A549 (cell line): ENCODE data around the gene SBNO1.

Experiments
- CBX2 ChIP-seq: fragments of 200-600 bp; sonication (generic); IDR thresholded peaks from 2 replicates; pipeline ENCODE4 v1.6.1; 2016; ENCODE audit warnings: low read depth, mild to moderate bottlenecking, borderline replicate concordance
- CEBPB ChIP-seq, 2 experiments: fragments of >200 bp in 1 of 2; sonication (Bioruptor Twin) in 1 of 2; formaldehyde crosslinking in 1 of 2; IDR thresholded peaks; 2 replicates each; pipeline ENCODE4 v1.6.1; 2012 to 2016
- CHD2 ChIP-seq: fragments of 150-350 bp; IDR thresholded peaks from 2 replicates; pipeline ENCODE4 v1.6.1; 2014; ENCODE audit warnings: low read length; ENCODE audit not compliant: partially characterized antibody
- CHD4 ChIP-seq: fragments of 200-600 bp; sonication (generic); IDR thresholded peaks from 2 replicates; pipeline ENCODE4 v1.6.1; 2016; ENCODE audit warnings: antibody characterized with exemption, mild to moderate bottlenecking, borderline replicate concordance
- CTCF ChIP-seq: fragments of >200 bp; sonication (Bioruptor Twin); formaldehyde crosslinking; IDR thresholded peaks from 3 replicates; pipeline ENCODE4 v1.5.1; 2016
- EP300 ChIP-seq, 2 experiments: fragments of >200 bp; sonication (Bioruptor Twin); formaldehyde crosslinking; IDR thresholded peaks; 2 replicates in 1 of 2; 3 replicates in 1 of 2; pipeline ENCODE4 v1.6.1; 2016 to 2017
- HES2 ChIP-seq: fragments of >200 bp; sonication (Bioruptor Twin); formaldehyde crosslinking; IDR thresholded peaks from 2 replicates; pipeline ENCODE4 v1.6.1; 2016
- POLR2A ChIP-seq: IDR thresholded peaks from 2 replicates; pipeline ENCODE4 v1.6.1; 2012; ENCODE audit warnings: mild to moderate bottlenecking, low read length
- RAD21 ChIP-seq, 2 experiments: fragments of >200 bp in 1 of 2; sonication (Bioruptor Twin) in 1 of 2; formaldehyde crosslinking in 1 of 2; IDR thresholded peaks in 1 of 2; conservative IDR thresholded peaks in 1 of 2; 2 replicates in 1 of 2; 3 replicates in 1 of 2; pipeline ENCODE4 v1.6.1; 2012 to 2018; ENCODE audit warnings: inconsistent platforms in 1 of 2
- RARB ChIP-seq: fragments of 250-450 bp; sonication (Bioruptor Pico); IDR thresholded peaks from 2 replicates; pipeline ENCODE4 v1.8.0; 2021; ENCODE audit warnings: mild to moderate bottlenecking, moderate library complexity
- RFX5 ChIP-seq: fragments of 450-650 bp; IDR thresholded peaks from 2 replicates; pipeline ENCODE4 v1.7.1; 2014; ENCODE audit warnings: antibody characterized with exemption, mild to moderate bottlenecking, moderate library complexity
- TFCP2L1 ChIP-seq: fragments of 250-450 bp; sonication (Bioruptor Pico); IDR thresholded peaks from 2 replicates; pipeline ENCODE4 v1.5.0; 2021; ENCODE audit warnings: mild to moderate bottlenecking
- ZNF302 ChIP-seq: fragments of 250-450 bp; sonication (Bioruptor Pico); IDR thresholded peaks from 2 replicates; pipeline ENCODE4 v1.9.0; 2021; ENCODE audit warnings: inconsistent platforms, mild to moderate bottlenecking, moderate library complexity

GRCh38 chr12:123243671-123244262 is 120.9 kb downstream of the SBNO1 start:
- TF ChIP-seq RAD21 (conservative IDR thresholded peaks at IDR 0.05 in 1 of 2, IDR thresholded peaks at IDR 0.05 in 1 of 2) = no peak
- no peak for TF ChIP-seq POLR2A
- TF ChIP-seq EP300 (IDR thresholded peaks at IDR 0.05) = no peak
- no peak for TF ChIP-seq CTCF
- TF ChIP-seq RFX5 = no peak
- TF ChIP-seq CHD2 = no peak
- TF ChIP-seq CBX2 = no peak
- no peak for TF ChIP-seq ZNF302 (CRISPR knock-in tag)
- TF ChIP-seq CEBPB (IDR thresholded peaks at IDR 0.05) = no peak
- no peak for TF ChIP-seq HES2
- TF ChIP-seq TFCP2L1 = no peak
- TF ChIP-seq RARB = no peak
- no peak for TF ChIP-seq CHD4
